ENCODE data around the gene SULF2.

Gene SULF2

DNA sequence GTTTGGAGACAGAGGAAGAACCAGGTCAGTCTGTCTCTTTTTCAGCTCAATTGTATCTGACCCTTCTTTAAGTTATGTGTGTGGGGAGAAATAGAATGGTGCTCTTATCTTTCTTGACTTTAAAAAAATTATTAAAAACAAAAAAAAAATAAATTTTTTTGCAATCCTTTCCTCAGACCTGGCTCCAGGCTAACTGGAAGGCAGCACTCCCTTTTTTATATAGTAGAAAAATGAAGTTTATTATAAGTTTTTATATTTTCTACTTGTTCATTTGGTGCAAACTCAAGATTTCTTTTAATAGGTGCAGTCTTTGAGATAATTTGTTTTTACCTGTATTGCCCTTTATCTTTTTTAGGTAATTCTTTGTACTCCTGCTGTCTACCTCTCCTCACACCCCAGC lies 129.6 kb downstream of the SULF2 start:
- Mint-ChIP-seq H3K36me3 (peaks cover 5% of the 10 kb centered on the region), H3K4me3 (no peak overlapping the region), H3K27me3 (no peaks in the 10 kb centered on the region), H3K9me3 (ENCODE audit: low read depth) (no peaks in the 10 kb centered on the region), H3K4me1 (ENCODE audit: low read depth) (no peaks in the 10 kb centered on the region), H3K27ac (no peak overlapping the region)

- no peak overlapping the region for H3K27ac Mint-ChIP-seq
- H3K27me3 Mint-ChIP-seq = no peaks in the 10 kb centered on the region
- H3K4me1 Mint-ChIP-seq (ENCODE audit: low read depth) = no peaks in the 10 kb centered on the region
- H3K36me3 Mint-ChIP-seq = peaks cover 5% of the 10 kb centered on the region
- H3K9me3 Mint-ChIP-seq (ENCODE audit: low read depth) = no peaks in the 10 kb centered on the region
- no peak overlapping the region for H3K4me3 Mint-ChIP-seq
Observed at GRCh38 chr20:47654370-47654769, 130.9 kb downstream of the SULF2 start.

DNA sequence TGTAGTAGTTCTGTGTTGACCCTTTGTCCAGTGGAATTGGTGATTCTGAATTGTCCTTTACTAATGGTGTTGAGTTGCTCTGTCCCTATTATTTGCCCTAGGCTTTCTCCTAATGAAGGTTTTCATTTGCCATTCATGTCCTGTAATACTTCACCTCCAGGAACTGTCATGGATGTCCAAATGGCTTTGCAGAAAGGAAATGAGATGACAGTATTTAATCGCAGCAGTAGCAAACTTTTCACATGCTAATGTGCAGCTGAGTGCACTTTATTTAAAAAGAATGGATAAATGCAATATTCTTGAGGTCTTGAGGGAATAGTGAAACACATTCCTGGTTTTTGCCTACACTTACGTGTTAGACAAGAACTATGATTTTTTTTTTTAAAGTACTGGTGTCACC lies 131.4 kb downstream of the SULF2 start:
- Mint-ChIP-seq H3K27me3 (no peaks in the 10 kb centered on the region), H3K9me3 (ENCODE audit: low read depth) (no peaks in the 10 kb centered on the region), H3K36me3 (peaks cover 5% of the 10 kb centered on the region), H3K4me1 (ENCODE audit: low read depth) (no peaks in the 10 kb centered on the region), H3K4me3 (no peak overlapping the region), H3K27ac (peak overlapping the region; percentile 42)

DNA sequence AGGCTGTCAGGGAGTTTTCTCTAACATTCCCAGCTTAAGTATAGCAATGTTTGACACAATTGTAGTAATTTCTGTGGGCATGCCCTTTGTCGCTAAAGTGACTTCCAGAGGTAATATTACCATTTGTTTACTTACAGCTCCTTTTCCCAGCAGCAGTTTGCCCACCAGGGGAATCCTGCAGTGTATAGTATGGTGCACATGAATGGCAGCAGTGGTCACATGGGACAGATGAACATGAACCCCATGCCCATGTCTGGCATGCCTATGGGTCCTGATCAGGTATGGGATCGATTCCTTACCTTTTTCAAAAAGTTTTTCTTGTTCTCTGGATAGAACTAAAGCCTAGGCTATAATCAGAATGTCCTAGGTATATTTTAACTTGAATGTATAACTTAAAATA lies 132.5 kb downstream of the SULF2 start:
- Mint-ChIP-seq H3K27me3 (no peaks in the 10 kb centered on the region), H3K27ac (no peak overlapping the region), H3K4me3 (no peak overlapping the region), H3K9me3 (ENCODE audit: low read depth) (no peaks in the 10 kb centered on the region), H3K36me3 (peaks cover 5% of the 10 kb centered on the region), H3K4me1 (ENCODE audit: low read depth) (no peaks in the 10 kb centered on the region)

DNA sequence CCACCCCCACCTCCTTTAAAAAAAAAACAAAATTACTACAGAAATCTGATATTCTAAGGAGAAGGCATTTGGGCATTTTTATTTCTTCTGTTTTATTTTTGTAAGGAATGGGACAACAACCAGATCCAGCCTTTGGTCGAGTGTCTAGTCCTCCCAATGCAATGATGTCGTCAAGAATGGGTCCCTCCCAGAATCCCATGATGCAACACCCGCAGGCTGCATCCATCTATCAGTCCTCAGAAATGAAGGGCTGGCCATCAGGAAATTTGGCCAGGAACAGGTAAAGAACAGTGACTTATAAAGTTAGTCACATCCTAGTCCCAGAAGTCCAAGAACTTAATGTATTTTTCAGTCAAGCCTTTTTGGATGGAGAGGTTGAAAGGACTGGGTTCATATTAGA lies 133.0 kb downstream of the SULF2 start:
- H3K9me3 Mint-ChIP-seq (ENCODE audit: low read depth) = no peaks in the 10 kb centered on the region
- no peaks in the 10 kb centered on the region for H3K4me1 Mint-ChIP-seq (ENCODE audit: low read depth)
- peak overlapping the region; percentile 16 for H3K27ac Mint-ChIP-seq
- H3K27me3 Mint-ChIP-seq = no peaks in the 10 kb centered on the region
- H3K36me3 Mint-ChIP-seq = peaks cover 5% of the 10 kb centered on the region
- H3K4me3 Mint-ChIP-seq = no peak overlapping the region

DNA sequence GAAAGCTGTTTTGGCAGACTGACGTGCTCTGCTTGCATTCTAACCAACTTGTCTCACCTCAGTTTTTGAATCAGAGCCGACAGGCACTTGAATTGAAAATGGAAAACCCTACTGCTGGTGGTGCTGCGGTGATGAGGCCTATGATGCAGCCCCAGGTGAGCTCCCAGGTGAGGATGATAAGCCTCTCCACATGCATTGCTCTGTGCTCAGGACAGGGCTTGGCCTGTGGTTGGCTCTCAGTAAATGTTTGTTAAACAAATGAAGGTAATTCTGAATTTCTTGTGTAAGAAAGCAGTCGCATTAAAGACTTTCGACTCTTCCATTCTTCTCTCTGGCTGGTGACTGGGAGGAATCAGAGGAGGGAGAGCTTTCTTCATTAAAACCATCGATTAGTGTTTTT lies 136.3 kb downstream of the SULF2 start:
- Mint-ChIP-seq H3K36me3 (peaks cover 14% of the 10 kb centered on the region), H3K9me3 (ENCODE audit: low read depth) (no peaks in the 10 kb centered on the region), H3K27ac (peak overlapping the region; percentile 54), H3K27me3 (no peaks in the 10 kb centered on the region), H3K4me1 (ENCODE audit: low read depth) (peaks cover 3% of the 10 kb centered on the region), H3K4me3 (no peak overlapping the region)

- Mint-ChIP-seq H3K27ac (peak overlapping the region; percentile 22), H3K4me1 (ENCODE audit: low read depth) (peaks cover 3% of the 10 kb centered on the region), H3K9me3 (ENCODE audit: low read depth) (no peaks in the 10 kb centered on the region), H3K36me3 (peaks cover 17% of the 10 kb centered on the region), H3K27me3 (no peaks in the 10 kb centered on the region), H3K4me3 (no peak overlapping the region)
Observed at GRCh38 chr20:47647994-47648393, 137.3 kb downstream of the SULF2 start.

DNA sequence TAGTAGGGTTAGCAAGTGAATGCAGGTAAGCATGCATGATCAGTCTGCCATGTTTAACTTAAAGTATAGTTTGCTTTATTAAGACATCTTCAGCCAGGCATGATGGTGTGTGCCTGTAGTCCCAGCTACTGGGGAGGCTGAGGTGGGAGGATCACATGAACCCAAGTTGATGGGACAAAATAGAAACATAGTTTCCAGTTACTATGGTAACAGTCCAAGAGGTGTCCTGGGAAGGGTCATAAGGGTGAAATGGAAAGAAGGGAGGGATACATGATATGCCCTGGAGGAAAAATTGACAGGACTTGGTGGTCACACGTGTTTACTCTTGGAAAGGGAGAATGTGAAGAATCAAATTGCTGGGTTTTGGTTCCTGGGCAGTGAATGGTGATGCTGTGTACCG lies 139.6 kb downstream of the SULF2 start:
- Mint-ChIP-seq H3K36me3 (peaks cover 17% of the 10 kb centered on the region), H3K4me1 (ENCODE audit: low read depth) (peaks cover 3% of the 10 kb centered on the region), H3K27me3 (no peaks in the 10 kb centered on the region), H3K4me3 (no peak overlapping the region), H3K27ac (peak overlapping the region; percentile 83), H3K9me3 (ENCODE audit: low read depth) (no peaks in the 10 kb centered on the region)

- peaks cover 22% of the 10 kb centered on the region for H3K36me3 Mint-ChIP-seq
- no peak overlapping the region for H3K4me3 Mint-ChIP-seq
- H3K27me3 Mint-ChIP-seq = no peaks in the 10 kb centered on the region
- H3K27ac Mint-ChIP-seq = no peak overlapping the region
- H3K9me3 Mint-ChIP-seq (ENCODE audit: low read depth) = no peaks in the 10 kb centered on the region
- H3K4me1 Mint-ChIP-seq (ENCODE audit: low read depth) = peaks cover 3% of the 10 kb centered on the region
Observed at GRCh38 chr20:47642624-47643023, 142.7 kb downstream of the SULF2 start.

- H3K27ac Mint-ChIP-seq = peak overlapping the region; percentile 41
- peaks cover 3% of the 10 kb centered on the region for H3K4me1 Mint-ChIP-seq (ENCODE audit: low read depth)
- no peaks in the 10 kb centered on the region for H3K27me3 Mint-ChIP-seq
- H3K4me3 Mint-ChIP-seq = no peak overlapping the region
- H3K9me3 Mint-ChIP-seq (ENCODE audit: low read depth) = no peaks in the 10 kb centered on the region
- peaks cover 25% of the 10 kb centered on the region for H3K36me3 Mint-ChIP-seq
Observed at GRCh38 chr20:47642118-47642517, 143.2 kb downstream of the SULF2 start.

- H3K27ac Mint-ChIP-seq = no peak overlapping the region
- peaks cover 17% of the 10 kb centered on the region for H3K36me3 Mint-ChIP-seq
Observed at GRCh38 chr20:47638851-47639250, 146.4 kb downstream of the SULF2 start.

DNA sequence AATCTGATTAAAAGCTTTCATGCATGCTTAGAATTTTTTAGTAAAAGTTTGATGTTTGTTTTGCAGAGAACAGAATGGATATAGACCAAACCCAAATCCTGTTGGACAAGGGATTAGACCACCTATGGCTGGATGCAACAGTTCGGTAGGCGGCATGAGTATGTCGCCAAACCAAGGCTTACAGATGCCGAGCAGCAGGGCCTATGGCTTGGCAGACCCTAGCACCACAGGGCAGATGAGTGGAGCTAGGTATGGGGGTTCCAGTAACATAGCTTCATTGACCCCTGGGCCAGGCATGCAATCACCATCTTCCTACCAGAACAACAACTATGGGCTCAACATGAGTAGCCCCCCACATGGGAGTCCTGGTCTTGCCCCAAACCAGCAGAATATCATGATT lies 150.0 kb downstream of the SULF2 start:
- Mint-ChIP-seq H3K27ac (no peak overlapping the region), H3K36me3 (peaks cover 12% of the 10 kb centered on the region), H3K4me3 (no peak overlapping the region), H3K9me3 (ENCODE audit: low read depth) (no peaks in the 10 kb centered on the region), H3K27me3 (no peaks in the 10 kb centered on the region), H3K4me1 (ENCODE audit: low read depth) (no peaks in the 10 kb centered on the region)

More at GRCh38 chr20:47638851-47639250, 146.4 kb downstream of the SULF2 start:
- H3K27me3 Mint-ChIP-seq = no peaks in the 10 kb centered on the region
- H3K4me3 Mint-ChIP-seq = no peak overlapping the region
- H3K9me3 Mint-ChIP-seq (ENCODE audit: low read depth) = no peaks in the 10 kb centered on the region
- H3K4me1 Mint-ChIP-seq (ENCODE audit: low read depth) = no peaks in the 10 kb centered on the region

GRCh38 chr20:47631078-47631477 lies 154.2 kb downstream of the SULF2 start:
- no peaks in the 10 kb centered on the region for H3K4me1 Mint-ChIP-seq (ENCODE audit: low read depth)
- H3K27ac Mint-ChIP-seq = peak overlapping the region; percentile 1
- no peak overlapping the region for H3K4me3 Mint-ChIP-seq
- peaks cover 5% of the 10 kb centered on the region for H3K36me3 Mint-ChIP-seq
- no peaks in the 10 kb centered on the region for H3K27me3 Mint-ChIP-seq
- no peaks in the 10 kb centered on the region for H3K9me3 Mint-ChIP-seq (ENCODE audit: low read depth)

DNA sequence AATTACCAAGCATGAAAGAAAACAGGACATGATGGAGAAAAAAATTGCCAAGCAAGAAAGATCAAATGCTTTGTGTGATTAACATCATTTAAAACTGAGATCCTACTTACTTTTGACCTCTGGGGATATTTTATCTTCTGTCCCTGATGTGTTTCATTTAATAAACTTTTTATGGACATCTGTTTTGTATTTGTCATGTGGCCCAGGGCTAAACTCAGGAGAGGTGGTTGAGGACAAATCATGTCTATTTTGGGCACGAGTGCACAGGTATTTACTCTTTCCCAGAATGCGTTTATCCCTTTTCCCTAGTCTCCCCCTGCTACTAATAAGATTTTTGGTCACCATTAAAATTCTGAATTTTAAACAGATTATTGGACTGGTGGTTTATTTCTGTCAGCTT lies 155.4 kb downstream of the SULF2 start:
- Mint-ChIP-seq H3K4me1 (ENCODE audit: low read depth) (no peaks in the 10 kb centered on the region), H3K36me3 (peaks cover 8% of the 10 kb centered on the region), H3K4me3 (no peak overlapping the region), H3K9me3 (ENCODE audit: low read depth) (no peaks in the 10 kb centered on the region), H3K27me3 (no peaks in the 10 kb centered on the region), H3K27ac (no peak overlapping the region)

- Mint-ChIP-seq H3K9me3 (ENCODE audit: low read depth) (no peaks in the 10 kb centered on the region), H3K4me3 (no peak overlapping the region), H3K36me3 (peaks cover 3% of the 10 kb centered on the region), H3K27me3 (no peaks in the 10 kb centered on the region), H3K27ac (no peak overlapping the region), H3K4me1 (ENCODE audit: low read depth) (peaks cover 4% of the 10 kb centered on the region)
Observed at GRCh38 chr20:47627540-47627939, 157.7 kb downstream of the SULF2 start.

- H3K27ac Mint-ChIP-seq = no peak overlapping the region
Observed at GRCh38 chr20:47623206-47623605, 162.1 kb downstream of the SULF2 start.

More at GRCh38 chr20:47623206-47623605, 162.1 kb downstream of the SULF2 start:
- H3K4me3 Mint-ChIP-seq = no peak overlapping the region
- H3K9me3 Mint-ChIP-seq (ENCODE audit: low read depth) = no peaks in the 10 kb centered on the region
- H3K4me1 Mint-ChIP-seq (ENCODE audit: low read depth) = peaks cover 19% of the 10 kb centered on the region
- no peaks in the 10 kb centered on the region for H3K27me3 Mint-ChIP-seq
- peaks cover 7% of the 10 kb centered on the region for H3K36me3 Mint-ChIP-seq

All from activated naive CD8-positive, alpha-beta T cell (primary cell).